Measurements from ENCODE around the gene PIP4K2A. TPM values are rescaled to one million over a fixed set of nuclear protein-coding genes. Genes with fewer than 3 reads are reported as not detected.

PIP4K2A gene
- total and polyA plus RNA-seq, 2 donors (not counting 3 experiments of a cell fraction or from before 2014, with no cell fraction given) = 11.8 to 32.6 TPM

DNA sequence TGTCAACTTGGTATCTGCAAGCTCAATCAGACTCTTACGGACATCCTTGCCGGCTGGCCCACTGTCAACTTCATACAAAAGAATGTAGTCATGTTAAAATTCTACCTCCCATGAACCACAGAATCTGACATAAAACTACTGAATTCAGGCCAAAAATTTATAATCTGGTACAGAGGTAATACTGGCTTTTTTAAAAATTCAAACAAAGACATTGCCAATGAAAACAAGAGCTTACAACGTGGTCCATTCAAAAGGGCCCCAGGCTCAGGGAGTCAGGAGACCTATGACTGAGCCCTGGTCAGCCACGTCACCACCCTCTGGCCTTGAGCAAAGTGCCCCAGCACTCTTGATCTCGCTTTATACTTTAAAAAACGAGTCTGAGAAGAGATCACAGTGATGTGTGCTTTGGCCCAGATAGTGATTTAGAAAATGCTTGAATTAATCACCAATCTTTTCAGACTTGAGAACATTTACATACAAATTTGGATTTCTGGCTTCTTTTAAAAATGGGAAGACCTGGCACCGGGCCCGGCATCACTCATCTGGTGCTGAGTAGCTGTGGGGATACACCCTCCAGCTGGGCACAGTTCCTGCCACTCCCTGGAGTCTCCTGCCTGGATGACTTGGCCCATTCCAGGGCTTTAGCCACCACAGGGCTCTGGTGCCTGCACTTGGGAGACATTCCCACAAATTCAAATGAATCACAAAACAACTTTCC, 94.1 kb downstream of the PIP4K2A start:
- Histone ChIP-seq H3K9me1 (replicated peaks; ENCODE audit: control insufficient read depth, extremely low read depth, insufficient read depth, low read length) (no peaks in the 10 kb centered on the region), H2AFZ (ENCODE audit: low read depth, low read length) (no peak overlapping the region), H3K4me2 (ENCODE audit: insufficient read depth, low read length) (peak overlapping the region; percentile 15), H3K27me3 (ENCODE audit: control insufficient read depth in 2 of 2, insufficient read depth in 2 of 2, low read length in 2 of 2) (no peaks in the 10 kb centered on the region), H3K9me3 (replicated peaks; ENCODE audit: control insufficient read depth, insufficient read depth, low read length) (no peaks in the 10 kb centered on the region), H3K79me2 (ENCODE audit: control insufficient read depth, insufficient read depth, low read length) (peaks cover 27% of the 10 kb centered on the region), H4K20me1 (replicated peaks; ENCODE audit: control insufficient read depth, extremely low read depth, insufficient read depth, low read length) (no peaks in the 10 kb centered on the region), H3K27ac (ENCODE audit: insufficient read depth, low read depth, low read length) (peak overlapping the region; percentile 81), H3K36me3 (ENCODE audit: control insufficient read depth in 2 of 2, extremely low read depth in 1 of 2, insufficient read depth in 2 of 2, low read length in 2 of 2) (no peaks in the 10 kb centered on the region), H3K4me1 (ENCODE audit: control insufficient read depth, extremely low read depth, insufficient read depth, low read length) (peaks cover 66% of the 10 kb centered on the region), H3K4me3 (replicated peaks in 1 of 3; ENCODE audit: insufficient read depth in 1 of 3, low read depth in 1 of 3, low read length in 3 of 3) (no peak overlapping the region), H3K9ac (replicated peaks; ENCODE audit: extremely low read depth, insufficient read depth, low read length) (peak overlapping the region; percentile 40)
- dilution Hi-C loops (cut with MboI; ENCODE audit: extremely low pct_ligation_motif_present, low sequenced_read_pairs) = no loop called here
- intact Hi-C loops (cut with micrococcal nuclease) = loop anchor here (1.0 to 10.0 kb wide), 7 partner anchors 12 to 893 kb away; partner anchors contain the start of genes MSRB2 and PIP4K2A
- BruUV-seq (replicated peaks) = TSS peak; percentile 70
- ChIA-PET POLR2A (interaction anchor here (0.8 kb wide), 1 partner anchor 12 kb away, joined by 3 read pairs; no protein-coding TSS in a partner anchor), CTCF (interaction anchor here (1.0 to 1.6 kb wide), 5 partner anchors 9 to 46 kb away, joined by 3 to 8 read pairs (median 3); no protein-coding TSS in a partner anchor)
- peak; percentile 71 for FAIRE-seq
- TF ChIP-seq FOS (IDR thresholded peaks at IDR 0.05; ENCODE audit: borderline replicate concordance, insufficient read depth, low read length) = peak; percentile 57
- no peak for TF ChIP-seq POLR2AphosphoS5 (IDR thresholded peaks at IDR 0.05; ENCODE audit: insufficient read depth, low read depth, low read length)
- TF ChIP-seq GATA2 (IDR thresholded peaks at IDR 0.05; ENCODE audit: insufficient read depth, insufficient read length, low read depth, low read length) = peak; percentile 50
- no peak for TF ChIP-seq EZH2 (IDR thresholded peaks at IDR 0.05; ENCODE audit: borderline replicate concordance, low read depth, low read length, severe bottlenecking)
- TF ChIP-seq, protein P1, sequence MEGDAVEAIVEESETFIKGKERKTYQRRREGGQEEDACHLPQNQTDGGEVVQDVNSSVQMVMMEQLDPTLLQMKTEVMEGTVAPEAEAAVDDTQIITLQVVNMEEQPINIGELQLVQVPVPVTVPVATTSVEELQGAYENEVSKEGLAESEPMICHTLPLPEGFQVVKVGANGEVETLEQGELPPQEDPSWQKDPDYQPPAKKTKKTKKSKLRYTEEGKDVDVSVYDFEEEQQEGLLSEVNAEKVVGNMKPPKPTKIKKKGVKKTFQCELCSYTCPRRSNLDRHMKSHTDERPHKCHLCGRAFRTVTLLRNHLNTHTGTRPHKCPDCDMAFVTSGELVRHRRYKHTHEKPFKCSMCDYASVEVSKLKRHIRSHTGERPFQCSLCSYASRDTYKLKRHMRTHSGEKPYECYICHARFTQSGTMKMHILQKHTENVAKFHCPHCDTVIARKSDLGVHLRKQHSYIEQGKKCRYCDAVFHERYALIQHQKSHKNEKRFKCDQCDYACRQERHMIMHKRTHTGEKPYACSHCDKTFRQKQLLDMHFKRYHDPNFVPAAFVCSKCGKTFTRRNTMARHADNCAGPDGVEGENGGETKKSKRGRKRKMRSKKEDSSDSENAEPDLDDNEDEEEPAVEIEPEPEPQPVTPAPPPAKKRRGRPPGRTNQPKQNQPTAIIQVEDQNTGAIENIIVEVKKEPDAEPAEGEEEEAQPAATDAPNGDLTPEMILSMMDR (IDR thresholded peaks at IDR 0.05; ENCODE audit: extremely low read depth in 1 of 2, insufficient read depth in 1 of 2, low read depth in 1 of 2, low read length in 2 of 2) = no peak
- no peak for TF ChIP-seq JUN (IDR thresholded peaks at IDR 0.05; ENCODE audit: borderline replicate concordance, insufficient read depth, insufficient read length, low read depth)
- DNase-seq (ENCODE audit: low read depth, low spot score) = peak; percentile 91
